ES-I3 (cell line): Measurements from ENCODE around the gene SRSF11.
"Not testable (repeated sequence)": the region's sequence is repeated elsewhere in the genome, so short reads cannot be mapped to it uniquely, and the experiment has no call there.

Source experiments
- H3K36me3 ChIP-seq: 2 replicates; pipeline ENCODE4 v1.6.1; 2013; ENCODE audit warnings: mild to moderate bottlenecking, low read length, control low read depth, moderate library complexity; ENCODE audit not compliant: insufficient read depth
- H3K4me1 ChIP-seq: 2 replicates; pipeline ENCODE4 v1.6.1; 2013; ENCODE audit warnings: mild to moderate bottlenecking, control low read depth, low read length; ENCODE audit not compliant: insufficient read depth
- H3K9ac ChIP-seq: 2 replicates; pipeline ENCODE4 v1.6.1; 2013; ENCODE audit warnings: low read depth, mild to moderate bottlenecking, low read length, moderate library complexity
- H3K9me3 ChIP-seq: 2 replicates; pipeline ENCODE4 v1.6.1; 2013; ENCODE audit warnings: mild to moderate bottlenecking, low read length, moderate library complexity; ENCODE audit not compliant: control insufficient read depth, insufficient read depth

The SRSF11 gene

GRCh38 chr1:70205434-70206118 is 15.6 kb upstream of the SRSF11 start, which contains the start of gene LRRC40:
Gene LRRC40, minus strand, starts transcription at chr1:70205579. Its CDS starts 39 bp downstream, at chr1:70205540.
- Histone ChIP-seq H3K4me1 (no peaks in the 10 kb centered on the region), H3K36me3 (no peaks in the 10 kb centered on the region), H3K9me3 (no peaks in the 10 kb centered on the region), H3K9ac (peak within 1 kb of the TSS; percentile 88)

DNA sequence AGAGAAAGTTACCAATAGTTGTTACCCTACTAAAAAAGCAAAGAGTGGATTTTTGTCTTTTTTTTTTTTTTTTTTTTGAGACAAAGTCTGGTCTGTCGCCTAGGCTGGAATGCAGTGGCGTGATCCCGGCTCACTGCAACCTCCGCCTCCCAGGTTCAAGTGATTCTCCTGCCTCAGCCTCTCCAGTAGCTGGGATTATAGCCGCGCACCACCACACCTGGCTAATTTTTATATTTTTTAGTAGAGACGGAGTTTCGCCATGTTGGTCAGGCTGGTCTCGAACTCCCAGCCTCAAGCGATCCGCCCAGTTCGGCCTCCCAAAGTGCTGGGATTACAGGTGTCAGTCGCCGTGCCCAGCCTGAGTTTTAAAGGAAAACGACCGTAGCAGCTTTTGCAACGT is 14.3 kb upstream of the SRSF11 start:
- not testable (repeated sequence) for H3K9ac ChIP-seq, H3K36me3 ChIP-seq, H3K4me1 ChIP-seq, H3K9me3 ChIP-seq

DNA sequence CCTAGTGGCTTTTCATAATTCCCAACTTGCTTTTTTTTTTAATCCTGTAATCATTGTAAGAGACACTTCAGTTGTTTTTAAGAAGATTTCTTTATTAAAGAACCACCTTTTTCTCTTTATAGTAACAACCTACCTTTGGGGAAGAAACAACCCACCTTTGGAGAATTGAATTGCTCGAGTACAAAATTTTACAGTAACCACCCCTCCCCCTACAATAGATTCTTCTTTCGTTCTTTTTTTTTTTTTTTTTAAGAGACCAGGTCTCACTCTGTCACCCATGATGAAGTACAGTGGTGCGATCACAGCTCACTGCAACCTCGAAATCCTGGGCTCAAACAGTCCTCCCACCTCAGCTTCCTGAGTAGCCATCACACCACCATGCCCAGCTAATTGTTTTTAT is 13.7 kb upstream of the SRSF11 start:
- Histone ChIP-seq H3K4me1 (no peaks in the 10 kb centered on the region), H3K9me3 (no peaks in the 10 kb centered on the region), H3K9ac (no peak overlapping the region), H3K36me3 (no peaks in the 10 kb centered on the region)

GRCh38 chr1:70208292-70208691 is 12.9 kb upstream of the SRSF11 start:
- Histone ChIP-seq H3K4me1 (no peaks in the 10 kb centered on the region), H3K9ac (no peak overlapping the region), H3K36me3 (no peaks in the 10 kb centered on the region), H3K9me3 (no peaks in the 10 kb centered on the region)

DNA sequence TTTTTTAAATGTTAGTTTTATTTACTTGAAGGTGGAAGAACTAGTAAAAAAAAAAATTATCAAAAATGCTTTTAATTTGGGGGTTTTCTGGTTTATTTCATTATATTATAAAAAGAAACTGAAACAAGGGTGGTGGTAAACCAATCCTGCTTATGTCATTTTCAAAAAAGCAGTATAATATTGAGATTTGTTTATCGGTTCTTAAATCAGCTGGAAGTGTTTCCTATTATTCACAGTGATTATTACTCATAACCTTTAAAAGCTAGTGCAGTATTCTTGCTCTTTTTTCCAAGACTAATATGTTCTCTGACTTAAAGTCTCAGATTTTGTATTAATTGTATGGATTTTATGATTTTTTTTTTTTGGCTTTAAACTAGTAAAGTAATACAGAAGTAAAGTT is 10.4 kb upstream of the SRSF11 start:
- H3K4me1 ChIP-seq = no peaks in the 10 kb centered on the region
- no peak overlapping the region for H3K9ac ChIP-seq
- no peaks in the 10 kb centered on the region for H3K9me3 ChIP-seq
- no peaks in the 10 kb centered on the region for H3K36me3 ChIP-seq

- no peaks in the 10 kb centered on the region for H3K36me3 ChIP-seq
- H3K9ac ChIP-seq = no peak overlapping the region
- H3K9me3 ChIP-seq = no peaks in the 10 kb centered on the region
- H3K4me1 ChIP-seq = no peaks in the 10 kb centered on the region
Observed at GRCh38 chr1:70211541-70211940, 9.6 kb upstream of the SRSF11 start.

GRCh38 chr1:70220015-70220414 is 1.2 kb upstream of the SRSF11 start:
- Histone ChIP-seq H3K4me1 (peaks cover 4% of the 10 kb centered on the region; the same call in 1 of the 2 replicates), H3K9ac (no peak overlapping the region), H3K9me3 (no peaks in the 10 kb centered on the region), H3K36me3 (no peaks in the 10 kb centered on the region)

GRCh38 chr1:70220517-70221237 is 503 bp upstream of the SRSF11 start:
- Histone ChIP-seq H3K36me3 (no peaks in the 10 kb centered on the region), H3K9me3 (no peaks in the 10 kb centered on the region), H3K9ac (peak overlapping the region; percentile 99), H3K4me1 (peaks cover 4% of the 10 kb centered on the region; the same call in 1 of the 2 replicates)

GRCh38 chr1:70222716-70223235 is 1.6 kb downstream of the SRSF11 start:
- Histone ChIP-seq H3K4me1 (peaks cover 4% of the 10 kb centered on the region; the same call in 1 of the 2 replicates), H3K9me3 (no peaks in the 10 kb centered on the region), H3K9ac (no peak overlapping the region), H3K36me3 (no peaks in the 10 kb centered on the region)

DNA sequence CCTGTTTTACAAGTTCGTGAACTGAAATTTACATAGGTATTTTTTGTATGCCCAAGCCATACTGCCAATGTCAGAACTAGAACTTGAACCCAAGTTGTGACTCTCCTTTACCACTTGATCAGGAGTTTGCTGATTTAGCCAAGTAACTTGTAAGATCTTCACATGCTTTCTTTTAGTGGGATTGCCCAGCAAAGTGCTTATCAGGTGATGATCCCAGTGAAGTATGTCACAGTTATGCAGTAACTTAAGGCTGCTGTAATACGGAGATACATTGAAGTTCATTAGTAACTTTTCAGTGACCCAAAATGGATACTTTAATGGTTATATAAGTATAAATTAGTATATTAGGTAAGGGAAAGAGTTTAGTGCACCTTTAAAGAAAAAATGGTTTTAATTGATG is 3.8 kb downstream of the SRSF11 start:
- H3K9ac ChIP-seq = no peak overlapping the region
- H3K9me3 ChIP-seq = no peaks in the 10 kb centered on the region
- H3K4me1 ChIP-seq = peaks cover 4% of the 10 kb centered on the region; the same call in 1 of the 2 replicates
- H3K36me3 ChIP-seq = peaks cover 4% of the 10 kb centered on the region; the same call in 1 of the 2 replicates

DNA sequence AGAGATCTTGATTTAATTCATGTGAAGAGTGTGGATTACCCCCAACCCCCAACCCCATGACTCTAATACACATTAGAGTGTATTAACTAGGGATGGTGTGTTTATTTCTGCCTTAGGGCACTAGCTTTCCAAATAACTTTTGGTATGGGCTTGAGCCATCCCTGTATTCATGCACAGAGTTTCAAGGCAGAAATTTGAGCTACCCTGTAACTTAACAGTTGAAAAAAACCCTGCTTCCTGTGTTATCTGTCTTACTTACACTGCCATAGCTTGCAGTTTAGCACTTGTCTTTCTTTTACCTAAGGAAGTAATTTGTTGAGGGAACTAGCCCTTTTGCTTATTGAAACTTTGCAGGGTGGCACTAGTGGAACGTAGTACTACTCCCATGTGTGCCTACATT is 6.3 kb downstream of the SRSF11 start:
- Histone ChIP-seq H3K4me1 (peaks cover 4% of the 10 kb centered on the region; the same call in 1 of the 2 replicates), H3K36me3 (peaks cover 20% of the 10 kb centered on the region)

GRCh38 chr1:70228670-70229069 is 7.5 kb downstream of the SRSF11 start:
- H3K4me1 ChIP-seq = no peaks in the 10 kb centered on the region; the same call in 1 of the 2 replicates
- no peaks in the 10 kb centered on the region for H3K9me3 ChIP-seq
- H3K9ac ChIP-seq = no peak overlapping the region
- peaks cover 25% of the 10 kb centered on the region for H3K36me3 ChIP-seq

More for the DNA sequence above, 6.3 kb downstream of the SRSF11 start:
- Histone ChIP-seq H3K9ac (no peak overlapping the region), H3K9me3 (no peaks in the 10 kb centered on the region)

DNA sequence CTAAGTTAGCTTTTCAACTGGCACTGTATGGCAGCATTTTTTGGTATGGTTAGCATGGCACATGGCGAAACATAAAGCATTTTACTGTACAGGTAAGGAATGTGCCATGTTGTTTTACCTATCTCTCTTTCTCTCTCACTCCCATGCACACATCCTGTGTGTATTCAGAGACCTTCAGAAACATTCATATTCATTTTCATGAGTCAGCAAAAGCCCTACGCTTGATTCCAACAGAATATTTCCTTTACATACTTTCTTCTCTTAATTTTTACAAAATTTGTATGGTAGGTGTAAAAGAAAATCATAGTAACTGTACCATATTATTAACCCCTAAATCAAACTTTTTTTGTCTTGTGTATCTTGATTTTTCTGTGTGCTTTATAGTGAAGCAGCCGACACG is 10.3 kb downstream of the SRSF11 start:
- Histone ChIP-seq H3K9ac (no peak overlapping the region), H3K9me3 (no peaks in the 10 kb centered on the region), H3K36me3 (peaks cover 45% of the 10 kb centered on the region), H3K4me1 (no peaks in the 10 kb centered on the region; the same call in 1 of the 2 replicates)

DNA sequence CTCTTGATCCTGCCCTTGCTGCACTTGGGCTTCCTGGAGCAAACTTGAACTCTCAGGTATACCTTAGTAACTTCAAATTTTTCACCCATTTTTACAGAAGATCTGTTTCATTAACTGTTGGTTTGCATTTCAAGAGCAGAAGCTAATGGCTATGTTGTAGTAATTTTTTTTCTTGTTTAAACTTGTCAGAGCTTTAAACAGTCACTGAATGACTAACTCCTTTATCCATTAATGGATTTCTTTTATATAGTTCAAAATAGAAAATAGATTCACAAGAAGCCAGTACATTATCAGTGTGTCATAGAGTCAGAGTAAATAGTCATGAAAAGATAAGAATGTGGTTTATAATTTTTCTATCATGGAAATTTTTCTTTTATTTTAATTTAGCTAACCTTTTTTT is 13.6 kb downstream of the SRSF11 start:
- Histone ChIP-seq H3K9ac (no peak overlapping the region), H3K4me1 (no peaks in the 10 kb centered on the region), H3K9me3 (no peaks in the 10 kb centered on the region), H3K36me3 (peaks cover 52% of the 10 kb centered on the region)

DNA sequence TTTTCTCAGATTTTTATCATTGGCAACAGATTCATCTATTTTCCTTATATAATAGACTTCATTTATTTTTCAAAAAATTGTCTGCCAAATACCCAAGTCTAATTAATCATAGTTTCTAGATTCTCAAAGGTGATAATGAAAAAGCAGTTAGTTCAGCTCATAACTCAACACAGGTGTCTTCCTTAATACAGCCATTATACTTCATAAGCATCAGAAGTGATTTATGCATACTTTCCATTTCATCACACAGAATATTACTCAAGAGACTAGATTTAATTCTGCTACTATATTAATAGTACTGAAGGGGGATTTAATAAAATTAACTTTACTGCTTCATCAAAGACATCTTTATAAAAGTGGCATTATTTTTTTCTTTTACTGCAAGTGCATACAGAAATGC is 18.8 kb downstream of the SRSF11 start:
- H3K9me3 ChIP-seq = no peaks in the 10 kb centered on the region
- H3K9ac ChIP-seq = no peak overlapping the region
- no peaks in the 10 kb centered on the region for H3K4me1 ChIP-seq
- H3K36me3 ChIP-seq = peaks cover 45% of the 10 kb centered on the region
